Eye (tissue), 1 donor: ENCODE results near the gene TPSG1.
"Not testable (repeated sequence)": the region's sequence is repeated elsewhere in the genome, so short reads cannot be mapped to it uniquely, and the experiment has no call there.

Experiments used
- DNase-seq: peaks from one replicate; pipeline ENCODE4 v3.0.0-alpha.2; 2015

The TPSG1 gene

DNA sequence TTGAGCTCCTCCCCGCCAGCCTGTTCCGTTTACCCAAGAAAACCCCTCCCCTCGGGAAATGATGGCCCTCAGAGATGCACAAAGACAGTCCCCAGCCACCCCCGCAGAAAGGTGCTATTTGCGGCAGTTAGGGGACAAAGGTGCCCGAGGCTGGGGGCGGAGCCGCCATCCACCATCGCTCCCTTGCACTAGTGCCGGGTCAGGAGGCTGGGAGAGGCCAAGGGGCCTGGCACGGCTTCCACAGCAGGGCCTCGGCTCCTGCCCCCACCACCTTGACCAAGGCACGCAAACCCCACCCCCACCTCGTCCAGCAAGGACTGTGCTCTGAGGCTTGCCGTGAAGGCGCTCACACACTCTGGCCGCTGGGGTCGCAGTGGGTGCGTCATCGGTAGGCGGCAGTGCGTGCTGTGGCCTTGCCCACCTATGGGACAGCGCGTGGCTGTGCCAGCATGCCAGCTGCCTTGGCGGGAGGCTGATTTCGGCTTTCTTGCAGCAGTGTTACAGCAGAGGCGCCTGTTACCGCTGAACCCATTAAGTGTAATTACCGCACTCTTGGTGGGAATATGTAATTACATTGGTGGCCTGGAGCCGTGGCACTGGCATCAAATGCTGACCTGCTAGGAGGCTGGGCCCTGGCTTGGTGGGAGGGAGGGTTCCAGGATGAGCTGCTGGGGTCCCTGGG is 31.8 kb downstream of the TPSG1 start:
- DNase-seq = peak; percentile 44

DNA sequence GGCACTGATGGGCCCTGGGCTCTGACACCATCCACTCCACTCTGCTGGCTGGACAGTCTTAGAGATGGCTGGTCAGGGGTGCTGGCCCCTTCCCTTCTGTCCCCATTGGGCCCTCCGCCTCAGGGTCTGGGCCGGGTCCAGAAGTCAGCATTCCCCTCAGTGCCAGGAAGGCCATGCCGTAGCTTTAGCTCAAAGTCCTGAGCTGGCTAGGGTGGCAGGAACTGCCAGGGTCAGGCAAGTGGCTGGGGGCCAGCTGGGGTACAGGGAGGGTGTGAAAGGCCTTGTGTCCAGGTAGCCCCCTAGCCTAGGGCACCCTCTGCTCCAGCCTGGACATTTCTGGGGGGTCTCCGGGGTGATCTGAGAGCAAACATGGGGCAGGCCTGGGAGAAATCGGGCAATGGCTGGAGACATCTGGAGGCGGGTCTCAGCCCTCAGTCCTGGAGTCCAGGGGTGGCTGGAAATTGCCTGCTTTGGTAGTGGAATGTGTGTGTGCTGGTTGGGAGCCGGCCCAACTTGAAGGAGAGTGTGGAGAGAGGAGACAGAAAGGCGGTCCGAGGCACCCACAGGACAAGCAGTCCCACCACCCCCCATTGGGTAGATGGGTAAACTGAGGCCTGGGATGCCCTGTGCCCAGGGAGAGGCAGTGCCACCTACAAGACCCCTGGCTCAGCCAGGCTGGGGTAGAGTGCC is 32.5 kb downstream of the TPSG1 start:
- DNase-seq = no peak

DNA sequence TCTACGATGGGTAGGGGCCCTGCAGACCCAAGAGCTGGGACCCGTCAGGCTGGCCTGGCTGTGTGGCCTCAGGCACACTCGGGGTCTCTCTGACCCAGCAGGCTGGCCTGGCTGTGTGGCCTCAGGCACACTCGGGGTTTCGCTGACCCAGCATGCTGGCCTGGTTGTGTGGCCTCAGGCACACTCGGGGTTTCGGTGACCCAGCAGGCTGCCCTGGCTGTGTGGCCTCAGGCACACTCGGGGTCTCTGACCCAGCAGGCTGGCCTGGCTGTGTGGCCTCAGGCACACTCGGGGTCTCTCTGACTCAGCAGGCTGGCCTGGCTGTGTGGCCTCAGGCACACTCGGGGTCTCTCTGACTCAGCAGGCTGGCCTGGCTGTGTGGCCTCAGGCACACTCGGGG is 34.3 kb downstream of the TPSG1 start:
- DNase-seq = not testable (repeated sequence)

DNA sequence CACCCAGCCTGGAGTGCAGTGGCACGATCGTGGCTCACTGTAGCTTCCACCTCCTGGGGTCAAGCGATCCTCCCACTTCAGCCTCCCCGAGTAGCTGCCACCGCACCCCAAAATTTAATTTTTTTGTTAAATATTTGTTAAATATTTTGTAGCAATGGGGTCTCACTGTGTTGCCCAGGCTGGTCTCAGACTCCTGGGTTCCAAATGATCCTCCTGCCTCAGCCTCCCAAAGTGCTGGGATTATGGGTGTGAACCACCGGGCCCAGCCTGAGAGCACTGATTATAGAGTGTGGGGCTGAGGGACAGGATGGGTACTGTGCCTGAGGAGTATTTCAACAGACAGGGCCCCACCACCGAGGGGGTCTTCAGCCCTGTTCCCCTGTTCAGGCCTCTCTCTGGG is 35.6 kb downstream of the TPSG1 start:
- DNase-seq = no peak

DNA sequence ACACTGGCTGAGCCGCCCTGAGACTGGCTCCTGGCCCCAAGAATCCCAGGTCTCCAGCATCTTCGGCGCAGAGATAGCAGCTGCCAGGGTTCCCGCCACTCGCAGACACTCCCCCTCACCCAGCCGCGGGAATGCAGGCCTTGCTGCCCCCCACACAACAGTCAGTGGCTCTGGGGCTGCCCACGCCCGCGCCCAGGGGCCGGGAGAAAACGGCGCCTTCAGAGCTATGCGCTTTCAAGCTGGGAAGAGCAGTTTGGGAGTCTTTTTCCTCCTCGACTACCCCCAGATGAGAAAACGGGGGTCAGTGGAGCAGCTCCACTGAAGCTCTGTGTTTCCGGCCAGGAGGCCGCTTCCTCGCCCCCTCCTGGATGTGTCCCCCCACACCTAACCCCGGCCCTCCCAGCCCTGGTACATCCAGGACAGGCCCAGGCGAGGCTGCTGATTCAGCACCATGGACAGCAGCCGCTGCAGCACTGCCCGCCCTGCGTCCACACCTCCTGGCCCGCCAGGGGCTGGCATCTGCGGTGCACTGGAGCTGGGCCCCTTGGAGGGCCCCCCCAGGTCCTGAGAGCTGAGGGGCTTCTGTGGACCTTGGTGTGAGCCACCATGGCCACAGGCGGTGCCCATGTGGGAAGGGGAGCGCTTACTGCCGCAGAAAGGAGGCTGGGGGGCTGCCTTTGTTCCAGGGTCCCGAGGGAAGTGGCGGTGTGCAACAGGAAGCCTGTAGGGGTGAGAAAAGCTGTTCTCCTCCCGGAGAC is 36.5 kb downstream of the TPSG1 start:
- peak; percentile 79 for DNase-seq

DNA sequence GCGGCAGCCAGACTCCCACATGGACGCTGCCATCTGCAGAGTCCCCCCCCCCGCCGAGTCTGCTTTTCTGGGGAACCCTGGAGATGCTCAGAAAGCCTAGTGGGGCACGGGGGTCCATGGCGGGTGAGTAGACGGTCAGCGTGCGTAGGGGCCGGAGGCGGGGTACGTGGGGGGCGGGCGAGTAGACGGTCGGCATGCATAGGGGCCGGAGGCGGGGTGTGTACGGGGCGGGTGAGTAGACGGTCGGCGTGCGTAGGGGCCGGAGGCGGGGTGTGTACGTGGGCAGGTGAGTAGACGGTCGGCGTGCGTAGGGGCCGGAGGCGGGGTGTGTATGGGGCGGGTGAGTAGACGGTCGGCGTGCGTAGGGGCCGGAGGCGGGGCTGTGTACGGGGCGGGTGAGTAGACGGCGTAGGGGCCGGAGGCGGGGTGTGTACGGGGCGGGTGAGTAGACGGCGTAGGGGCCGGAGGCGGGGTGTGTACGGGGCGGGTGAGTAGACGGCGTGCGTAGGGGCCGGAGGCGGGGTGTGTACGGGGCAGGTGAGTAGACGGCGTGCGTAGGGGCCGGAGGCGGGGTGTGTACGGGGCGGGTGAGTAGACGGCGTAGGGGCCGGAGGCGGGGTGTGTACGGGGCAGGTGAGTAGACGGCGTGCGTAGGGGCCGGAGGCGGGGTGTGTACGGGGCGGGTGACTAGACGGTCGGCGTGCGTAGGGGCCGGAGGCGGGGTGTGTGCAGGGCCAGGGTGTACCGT is 39.4 kb downstream of the TPSG1 start:
- not testable (repeated sequence) for DNase-seq

DNA sequence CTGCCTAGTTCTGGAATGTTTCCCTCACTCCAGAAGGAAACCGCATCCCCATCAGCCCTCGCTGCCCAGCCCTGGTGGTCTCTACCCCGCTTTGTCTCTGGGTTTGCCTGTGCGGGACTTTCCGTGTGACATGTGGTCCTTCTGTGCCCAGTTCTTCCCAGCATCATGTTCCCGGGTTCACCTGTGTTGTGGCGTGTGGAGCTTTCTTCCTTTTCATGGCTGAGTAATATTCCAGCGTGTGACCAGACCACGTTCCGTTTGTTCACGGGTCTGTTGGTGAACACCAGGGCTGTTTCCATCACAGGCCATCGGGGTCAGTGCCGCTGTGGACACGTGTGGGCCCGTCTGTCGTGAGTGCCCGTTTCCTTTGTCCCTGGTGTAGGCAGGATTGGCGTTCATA is 40.1 kb downstream of the TPSG1 start:
- DNase-seq = no peak

DNA sequence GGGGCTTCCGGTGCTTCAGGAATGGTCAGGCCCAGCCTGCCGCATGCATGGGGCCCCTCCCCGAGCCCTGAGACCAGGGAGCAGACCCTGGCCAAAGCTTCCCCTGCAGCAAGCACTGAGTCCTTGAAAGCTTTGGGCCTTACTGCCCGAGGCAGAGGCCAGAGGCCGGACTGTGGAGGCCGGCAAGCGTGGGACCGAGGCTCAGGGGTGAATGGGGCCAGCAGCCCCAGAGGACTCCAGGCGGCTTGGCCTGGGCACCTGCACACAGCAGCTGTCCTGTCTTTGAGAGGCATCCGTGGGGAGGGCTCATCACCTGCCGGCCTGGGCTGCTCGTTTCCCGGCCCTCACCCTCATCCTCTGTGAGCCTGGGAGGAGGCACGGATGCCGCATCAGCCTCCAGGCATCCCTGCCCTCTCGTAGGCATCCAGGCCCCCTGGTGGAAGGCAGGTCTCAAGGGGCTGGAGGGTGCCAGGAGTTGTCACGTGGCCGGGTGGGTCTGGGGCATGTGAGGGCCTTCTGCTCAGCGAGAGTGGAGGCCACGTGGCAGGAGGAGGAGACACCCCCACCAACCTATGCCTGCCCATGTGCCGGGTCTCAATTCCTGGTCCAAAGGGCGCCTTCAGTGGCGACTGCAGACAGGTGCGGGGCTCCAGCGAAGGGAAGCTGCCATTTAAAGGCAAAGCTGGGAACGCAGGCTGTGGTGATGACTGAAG is 40.8 kb downstream of the TPSG1 start:
- DNase-seq = no peak

DNA sequence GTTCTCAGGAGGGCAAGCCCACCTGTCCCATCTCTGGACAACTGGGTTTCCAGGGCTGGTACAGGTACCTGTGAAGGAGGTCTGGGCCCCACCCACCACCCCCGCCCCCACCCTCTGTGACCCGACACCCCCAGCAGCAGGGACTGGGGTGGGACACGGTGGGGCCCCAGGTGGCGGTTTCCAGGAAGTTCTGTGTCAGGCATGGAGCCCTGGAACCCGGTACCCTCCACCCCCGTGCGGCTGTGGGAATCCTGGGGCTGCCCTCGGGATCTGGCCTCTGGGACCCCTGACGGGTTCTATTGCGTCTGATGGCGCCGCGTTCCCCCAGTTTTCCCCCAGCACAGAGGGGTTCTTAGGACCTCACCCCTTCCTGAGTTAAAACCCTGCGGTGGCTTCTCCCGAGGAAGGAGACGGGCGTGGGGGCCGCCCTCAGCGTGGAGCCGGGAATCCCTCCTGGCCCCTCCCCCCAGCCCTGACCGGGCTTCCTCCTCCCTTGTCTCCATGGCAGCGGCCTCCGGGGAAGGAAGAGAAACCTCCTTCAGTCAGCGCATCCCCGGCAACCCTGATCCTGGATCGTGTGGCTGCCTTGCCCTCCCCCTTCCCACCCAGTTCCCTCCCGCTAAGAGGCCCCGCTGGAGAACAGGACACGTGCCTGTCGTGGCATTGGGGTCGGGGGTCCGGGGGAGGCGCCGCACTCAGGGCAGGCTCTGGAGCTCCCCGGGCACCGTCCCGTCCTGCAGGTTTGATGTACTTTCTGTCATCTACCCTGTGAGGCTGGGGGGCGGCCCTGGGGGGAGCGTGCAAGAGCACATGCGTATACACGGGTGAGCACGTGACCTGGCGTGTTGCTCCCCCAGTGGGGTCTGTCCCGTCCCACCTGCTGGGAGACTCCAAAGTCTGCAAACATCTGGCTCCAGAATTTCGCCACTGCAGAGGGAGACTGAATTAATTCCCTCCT is 41.8 kb downstream of the TPSG1 start:
- peak; percentile 91 for DNase-seq

DNA sequence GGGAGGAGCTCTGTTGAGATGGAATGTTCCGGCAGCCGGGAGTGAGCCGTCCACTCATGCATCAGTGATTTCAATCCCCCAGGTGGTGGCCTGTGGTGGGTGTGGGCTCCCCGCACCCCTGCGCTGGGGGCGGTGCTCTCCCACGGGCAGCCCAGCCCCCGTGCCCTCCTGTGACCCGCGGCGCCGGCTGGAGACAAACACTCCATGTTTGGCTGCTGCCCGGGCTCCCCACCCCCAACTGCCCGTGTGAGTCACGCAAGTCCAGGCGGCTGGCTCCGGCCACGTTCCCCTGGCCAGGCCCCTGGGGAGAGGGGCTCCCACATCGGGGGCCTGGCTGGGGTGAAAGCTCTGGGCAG is 42.8 kb downstream of the TPSG1 start:
- peak; percentile 79 for DNase-seq

DNA sequence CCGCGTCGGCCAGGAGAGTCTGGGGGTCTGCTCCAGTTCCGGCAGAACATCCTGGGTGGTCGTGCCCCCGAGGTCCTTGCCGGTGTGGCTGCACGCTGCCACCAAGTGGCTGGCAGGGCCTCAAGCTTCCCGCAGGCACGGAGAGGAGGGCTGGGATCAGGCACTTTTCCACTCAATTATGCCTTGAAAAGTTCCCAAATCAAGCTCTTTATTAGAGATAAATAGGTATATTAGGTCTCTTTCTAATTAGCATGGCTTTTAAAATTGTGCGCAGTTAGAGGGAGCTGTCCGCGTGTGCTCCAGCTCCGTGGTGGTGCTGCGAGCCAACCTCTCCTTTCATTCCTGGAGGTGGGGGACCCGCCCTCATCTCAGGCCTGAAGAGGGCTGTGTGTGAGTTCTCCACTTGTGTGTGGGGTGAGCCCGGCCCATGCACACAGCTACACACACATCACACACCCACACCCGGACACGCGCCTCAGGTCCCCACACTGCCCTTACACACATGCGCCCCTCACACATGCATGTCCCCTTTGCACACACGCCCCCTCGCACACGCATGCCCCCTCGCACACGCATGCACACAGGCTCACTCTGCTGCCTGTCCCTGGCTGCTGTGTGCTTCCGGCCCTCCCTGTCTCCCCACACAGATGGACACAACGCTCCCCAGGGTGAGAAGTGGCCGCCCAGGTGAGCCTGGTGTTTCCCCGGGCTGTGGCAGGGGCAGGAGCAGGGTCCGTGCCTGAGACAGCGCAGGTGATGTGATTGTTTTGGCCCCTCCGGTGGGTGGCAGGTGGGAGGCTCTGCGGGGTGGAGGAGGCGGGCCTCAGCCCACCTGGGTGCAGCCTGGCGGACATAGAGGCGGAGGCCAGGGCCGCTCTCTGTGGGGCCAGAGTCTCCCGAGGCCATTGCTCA is 43.4 kb downstream of the TPSG1 start:
- peak; percentile 71 for DNase-seq

DNA sequence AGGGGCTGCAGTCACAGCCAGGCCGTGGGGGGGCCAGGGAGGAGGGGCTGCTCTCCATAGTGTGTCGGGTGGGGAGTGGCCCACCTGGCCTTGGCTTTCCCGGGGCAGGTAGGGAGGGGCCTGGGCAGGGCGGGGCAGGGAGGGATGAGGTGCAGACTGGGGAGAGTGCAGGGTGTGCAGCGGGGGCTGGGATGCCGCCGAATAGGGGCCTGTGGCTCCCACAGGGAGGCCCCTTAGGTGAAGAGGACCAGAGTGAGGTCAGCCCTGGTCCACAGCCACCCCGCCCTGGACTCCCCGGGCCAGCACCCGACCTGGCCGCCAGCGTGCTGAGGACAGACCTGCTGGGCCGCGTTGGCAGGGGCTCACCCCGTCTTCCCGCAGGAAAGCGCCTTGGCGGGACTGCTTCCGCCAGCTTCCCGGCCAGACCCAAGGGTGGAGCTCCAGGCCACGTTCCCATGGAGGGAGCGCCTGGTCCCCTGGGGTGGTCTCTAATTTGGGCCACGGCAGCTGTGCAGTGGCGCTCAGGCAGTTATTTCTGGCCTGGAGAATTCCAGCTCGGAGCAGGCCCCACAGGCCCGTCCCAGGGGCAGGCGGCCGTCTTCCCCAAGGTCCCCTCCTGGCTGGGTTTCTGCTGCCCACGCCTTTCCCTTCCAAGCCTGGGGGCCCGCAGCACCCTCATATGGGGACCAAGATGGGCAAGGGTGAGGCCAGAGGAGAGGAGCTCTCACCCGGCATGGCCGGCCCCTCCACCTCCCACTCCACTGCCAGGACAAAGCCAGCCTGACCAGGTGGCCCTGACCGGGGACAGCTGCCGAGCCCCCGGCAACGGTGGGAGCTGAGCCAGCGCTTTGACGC is 44.3 kb downstream of the TPSG1 start:
- peak; percentile 48 for DNase-seq

DNA sequence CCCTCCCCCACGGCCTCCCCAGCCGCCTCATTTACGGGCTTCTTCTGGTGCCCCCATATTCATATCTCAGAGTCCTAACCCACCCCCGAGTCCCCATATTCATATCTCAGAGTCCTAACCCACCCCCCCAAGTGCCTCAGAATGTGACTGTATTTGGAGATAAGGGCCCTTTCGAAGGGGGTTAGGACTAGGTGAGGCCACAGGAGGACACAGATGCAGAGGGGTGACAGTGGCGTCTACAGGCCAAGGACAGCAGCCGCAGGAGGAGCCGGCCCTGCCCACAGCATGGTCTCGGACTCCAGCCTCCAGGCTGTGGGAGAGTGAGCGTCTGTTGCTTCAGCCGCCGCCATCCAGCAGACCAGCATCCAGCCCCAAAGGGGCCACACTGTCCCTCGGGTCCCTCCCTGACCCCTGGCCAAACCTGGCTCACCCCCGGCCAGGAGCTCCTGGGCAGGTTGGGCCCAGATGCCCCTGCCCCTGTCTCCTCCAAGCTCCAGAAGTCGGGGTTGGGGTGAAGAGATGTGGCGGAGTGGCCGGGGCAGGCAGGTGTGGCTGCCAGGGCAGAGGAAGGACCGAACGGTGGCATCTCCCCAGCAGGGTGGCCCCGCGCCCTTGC is 46.7 kb downstream of the TPSG1 start:
- no peak for DNase-seq

DNA sequence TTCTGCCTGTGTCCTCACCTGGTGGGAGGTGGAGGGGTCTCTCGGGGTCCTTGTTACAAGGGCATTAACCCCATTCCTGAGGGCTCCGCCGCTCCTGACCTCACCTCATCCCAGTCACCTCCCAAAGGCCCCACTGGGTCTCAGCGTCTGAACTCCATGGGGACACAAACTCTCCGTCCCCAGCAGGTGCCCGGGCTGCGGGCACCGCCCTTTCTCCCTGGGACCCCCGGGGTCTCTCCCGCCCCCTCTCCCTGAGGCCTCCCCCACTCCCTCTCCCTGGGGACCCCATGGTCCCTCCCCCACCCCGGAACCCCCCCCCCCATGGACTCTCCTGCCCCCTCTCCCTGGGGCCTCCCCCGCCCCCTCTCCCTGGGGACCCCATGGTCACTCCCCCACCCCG is 47.3 kb downstream of the TPSG1 start:
- DNase-seq = no peak

DNA sequence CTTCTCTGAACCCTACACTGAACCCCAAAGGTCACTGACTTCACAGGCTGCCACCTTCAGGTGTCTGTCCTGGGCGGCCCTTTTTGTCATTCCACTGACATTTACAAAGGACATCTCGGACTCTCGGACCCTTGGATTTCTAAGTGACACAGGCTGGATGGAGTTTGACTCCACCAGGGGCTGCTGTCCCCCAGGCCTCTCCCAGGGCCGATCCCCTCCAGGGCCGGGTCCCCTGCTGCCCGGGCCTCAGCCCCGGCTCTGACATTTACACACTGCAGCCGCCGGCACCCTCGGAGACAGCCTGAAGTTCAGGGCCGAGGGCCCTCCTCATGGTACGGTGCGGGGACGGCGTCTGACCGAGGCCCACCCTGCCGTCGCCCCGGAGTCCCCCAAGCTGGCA is 48.0 kb downstream of the TPSG1 start:
- DNase-seq = no peak

DNA sequence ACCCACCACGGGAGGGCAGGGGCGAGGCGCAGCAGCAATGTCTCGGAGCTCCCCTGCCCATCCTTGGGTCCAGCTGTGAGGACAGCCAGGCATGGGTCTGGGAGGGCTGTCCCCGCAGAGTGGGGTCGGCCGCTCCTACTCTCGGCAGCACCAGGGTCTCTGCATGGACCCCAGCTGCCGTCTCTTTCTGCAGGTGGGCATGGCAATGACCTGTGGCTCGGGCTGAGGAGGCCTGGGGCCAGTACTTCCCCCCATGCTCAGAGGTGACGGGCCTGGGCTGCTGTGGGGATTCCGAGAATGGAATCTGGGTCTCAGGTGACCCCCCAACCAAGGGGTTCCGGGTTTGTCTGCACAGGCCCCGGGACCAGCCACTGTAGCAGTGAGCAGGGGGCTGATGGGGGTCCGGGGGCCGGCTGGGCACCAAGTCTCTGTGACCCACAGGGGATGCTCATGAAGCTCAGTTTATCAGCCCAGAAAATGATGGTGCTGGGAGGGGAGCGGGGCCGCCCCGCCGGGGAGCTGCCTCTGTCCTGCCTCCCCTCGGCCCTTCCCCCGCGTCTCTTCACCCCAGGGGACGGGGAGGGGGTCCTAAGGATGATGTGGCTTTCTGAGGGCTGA is 48.7 kb downstream of the TPSG1 start:
- no peak for DNase-seq

DNA sequence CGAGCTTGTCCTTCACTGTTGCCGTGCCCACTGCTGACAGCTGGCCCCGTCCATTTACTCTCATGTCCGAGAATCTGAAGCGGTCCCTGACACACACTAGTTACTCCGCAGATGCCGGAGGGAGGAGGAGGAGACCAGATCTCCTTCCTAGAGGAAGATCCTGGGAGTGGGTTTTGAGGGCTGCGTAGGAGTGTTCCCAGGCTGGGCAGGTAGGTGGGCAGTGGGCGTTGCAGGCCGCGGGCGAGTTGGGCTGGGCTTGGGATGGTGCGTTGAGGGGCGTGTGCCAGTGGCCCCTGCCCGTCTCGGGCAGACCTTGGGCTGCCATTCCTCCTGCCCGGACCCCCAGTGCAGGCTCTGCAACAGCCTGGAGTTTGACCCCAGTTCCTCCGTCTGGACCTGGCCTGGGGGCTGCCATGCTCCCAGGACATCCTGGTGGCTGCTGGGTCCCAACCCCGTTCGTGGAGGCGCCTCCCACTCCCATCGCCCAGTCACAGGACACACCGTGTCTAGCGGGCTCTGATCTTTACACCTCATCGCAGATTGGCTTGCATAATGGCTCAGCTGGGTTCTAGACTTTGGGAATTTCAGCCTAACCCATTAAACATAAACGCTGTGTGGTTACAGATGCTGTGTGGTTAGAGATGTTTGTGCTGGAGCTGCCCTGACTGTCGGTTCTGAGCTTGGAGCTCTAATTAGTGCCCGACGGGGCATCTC is 49.3 kb downstream of the TPSG1 start:
- no peak for DNase-seq
